GM12875 (cell line): ENCODE data around the gene PRRC2A.

ENCODE experiments used
- H3K4me3 ChIP-seq: one replicate; pipeline ENCODE4 v1.5.1; 2011; ENCODE audit warnings: low read depth, low read length, control low read depth
- CTCF ChIP-seq: IDR thresholded peaks from 2 replicates; pipeline ENCODE4 v1.5.1; 2011; ENCODE audit warnings: low read depth, mild to moderate bottlenecking, control low read depth, inconsistent platforms, low read length, moderate library complexity, borderline replicate concordance; ENCODE audit not compliant: insufficient read depth

Gene PRRC2A

GRCh38 chr6:31609519-31610406 is 10.8 kb upstream of the PRRC2A start:
- no peak overlapping the region for H3K4me3 ChIP-seq
- no peak for TF ChIP-seq CTCF

DNA sequence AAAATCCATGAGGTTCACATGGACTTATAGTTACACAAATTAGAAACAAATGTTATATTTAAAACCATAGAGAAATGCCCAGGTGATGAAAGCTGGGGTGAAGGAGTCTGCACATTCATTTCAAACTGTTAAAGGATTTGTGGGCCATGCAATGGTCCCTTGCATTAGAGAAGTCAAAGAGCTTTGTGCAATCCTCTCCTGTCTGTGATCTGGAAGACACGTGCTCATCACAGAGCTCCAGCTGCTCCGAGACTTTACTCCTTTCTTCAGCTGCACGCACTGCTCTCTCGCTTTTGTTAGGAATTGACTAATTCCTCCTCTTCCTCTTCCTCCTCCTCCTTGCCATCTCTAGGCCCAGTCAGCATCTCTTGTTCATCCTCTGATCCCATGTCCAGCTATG is 9.5 kb upstream of the PRRC2A start:
- no peak overlapping the region for H3K4me3 ChIP-seq
- TF ChIP-seq CTCF, result no peak

GRCh38 chr6:31614075-31614619 is 6.4 kb upstream of the PRRC2A start:
- H3K4me3 ChIP-seq, result no peak overlapping the region

DNA sequence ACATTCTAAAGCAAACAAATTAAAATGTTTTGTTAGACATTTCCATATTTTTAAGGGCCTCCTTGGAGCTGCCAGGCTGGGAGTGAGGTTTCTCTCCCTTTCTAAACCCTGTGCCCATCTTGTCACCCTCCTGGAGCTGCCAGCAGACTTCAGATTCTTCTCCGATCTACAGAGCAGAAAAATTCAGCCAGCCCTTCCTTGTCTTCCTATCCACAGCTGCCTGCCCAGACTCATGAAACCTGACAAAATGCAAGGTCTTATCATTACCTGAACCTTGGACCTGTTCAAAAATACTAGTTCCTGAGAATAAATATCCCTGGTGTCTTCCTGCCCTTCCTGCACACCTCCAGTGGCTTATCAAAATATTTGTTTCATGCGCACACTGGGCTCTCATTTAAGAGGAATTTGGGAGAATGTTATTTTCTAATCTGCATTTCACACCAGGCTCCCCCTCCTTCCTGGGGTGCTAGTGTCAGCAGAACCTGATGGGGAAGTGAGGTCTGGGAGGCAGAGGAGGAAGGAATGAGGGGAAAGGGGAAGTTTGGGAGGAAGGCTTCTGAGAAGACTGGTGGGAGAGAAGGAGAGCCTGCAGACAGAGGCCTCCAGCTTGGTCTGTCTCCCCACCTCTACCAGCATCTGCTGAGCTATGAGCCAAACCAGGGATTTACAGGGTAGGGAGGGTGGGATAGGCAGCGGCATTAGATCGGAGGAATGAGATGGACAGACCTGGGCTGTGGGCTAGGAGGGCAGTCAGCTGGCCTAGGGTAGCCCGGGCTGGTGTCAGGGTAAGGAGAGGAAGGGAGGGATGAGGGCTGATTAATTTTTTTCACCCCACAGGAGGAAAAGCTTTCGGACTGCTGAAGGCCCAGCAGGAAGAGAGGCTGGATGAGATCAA is 5.6 kb upstream of the PRRC2A start, which contains the start of gene AIF1:
Gene AIF1, plus strand, starts transcription at position 551 of the 895 bp plus-strand sequence. Its CDS starts 96 bp downstream, at position 647.
- no peak for TF ChIP-seq CTCF
- peak within 1 kb of the TSS; percentile 34 for H3K4me3 ChIP-seq

More at GRCh38 chr6:31614075-31614619, 6.4 kb upstream of the PRRC2A start:
- no peak for TF ChIP-seq CTCF

DNA sequence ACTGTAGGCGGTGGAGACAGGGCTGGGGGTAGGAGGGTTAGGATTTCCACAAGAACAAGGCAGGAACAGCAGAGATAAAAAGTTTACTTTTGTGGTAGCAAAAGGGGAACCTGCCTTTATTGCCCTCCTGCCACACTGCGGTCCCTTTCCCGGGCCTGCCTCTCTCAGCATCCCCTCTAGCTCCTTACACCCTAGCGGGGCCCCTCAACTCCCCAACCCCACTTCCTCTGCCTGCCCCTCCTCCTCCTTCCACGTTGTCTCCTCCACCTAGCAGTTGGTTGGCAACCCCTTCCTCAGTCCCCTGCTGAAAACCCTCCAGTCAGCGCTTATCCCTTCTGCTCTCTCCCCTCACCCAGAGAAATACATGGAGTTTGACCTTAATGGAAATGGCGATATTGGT is 4.8 kb upstream of the PRRC2A start:
- TF ChIP-seq CTCF, result no peak
- H3K4me3 ChIP-seq, result peak overlapping the region; percentile 34

DNA sequence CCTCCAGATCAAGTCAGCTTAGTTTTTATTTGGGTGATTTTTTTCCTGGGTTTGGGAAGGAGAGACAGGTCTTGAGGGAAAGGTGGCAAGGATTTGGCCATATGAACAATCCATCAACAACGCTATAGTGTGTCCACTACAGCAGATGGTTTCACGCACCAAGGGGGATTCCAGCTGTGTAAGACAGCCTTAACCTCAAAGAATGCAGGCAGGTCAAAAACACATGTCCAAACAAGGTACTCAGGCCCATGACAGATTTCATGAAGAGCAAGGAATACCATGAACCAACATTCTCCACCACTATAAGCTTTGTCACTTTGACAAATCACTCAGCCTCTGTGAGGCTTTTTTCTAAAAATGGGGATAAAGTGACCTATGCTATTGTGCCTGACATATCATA is 3.5 kb upstream of the PRRC2A start:
- TF ChIP-seq CTCF, result no peak
- H3K4me3 ChIP-seq, result no peak overlapping the region
